Adipocyte (in vitro differentiated cells): ENCODE data around the gene OR13C2.
"Not testable (repeated sequence)": the region's sequence is repeated elsewhere in the genome, so short reads cannot be mapped to it uniquely, and the experiment has no call there.

Experiments
- DNase-seq: peaks from one replicate; pipeline ENCODE4 v3.0.0-alpha.2; 2015; ENCODE audit warnings: low read depth
- H3K27me3 ChIP-seq: replicated peaks from 2 replicates; pipeline ENCODE4 v1.7.0; 2013; ENCODE audit warnings: mild to moderate bottlenecking, low read length, moderate library complexity; ENCODE audit not compliant: control insufficient read depth, insufficient read depth
- H3K36me3 ChIP-seq: 2 replicates; pipeline ENCODE4 v1.7.0; 2013; ENCODE audit warnings: low read length, mild to moderate bottlenecking, moderate library complexity; ENCODE audit not compliant: control insufficient read depth, insufficient read depth, severe bottlenecking
- H3K4me1 ChIP-seq: 2 replicates; pipeline ENCODE4 v1.7.0; 2013; ENCODE audit warnings: mild to moderate bottlenecking, low read length, moderate library complexity; ENCODE audit not compliant: control insufficient read depth, insufficient read depth
- H3K4me3 ChIP-seq: 2 replicates; pipeline ENCODE4 v1.7.0; 2013; ENCODE audit warnings: mild to moderate bottlenecking, low read length, moderate library complexity
- H3K9ac ChIP-seq: 2 replicates; pipeline ENCODE4 v1.7.0; 2013; ENCODE audit warnings: mild to moderate bottlenecking, low read length, moderate library complexity
- H3K9me3 ChIP-seq: 2 replicates; pipeline ENCODE4 v1.7.0; 2013; ENCODE audit warnings: mild to moderate bottlenecking, low read length, moderate library complexity; ENCODE audit not compliant: control insufficient read depth

OR13C2 gene

GRCh38 chr9:104605527-104605926 is at the start of gene OR13C2:
Gene OR13C2 (minus strand): TSS chr9:104605627. CDS start chr9:104605627, 0 bp downstream.
- not testable (repeated sequence) for H3K9me3 ChIP-seq, H3K4me1 ChIP-seq, H3K4me3 ChIP-seq, H3K9ac ChIP-seq, DNase-seq, H3K27me3 ChIP-seq, H3K36me3 ChIP-seq

- H3K27me3 ChIP-seq: peaks cover 6% of the 10 kb centered on the region
- no peak overlapping the region for H3K9ac ChIP-seq
- H3K9me3 ChIP-seq: peaks cover 18% of the 10 kb centered on the region
- DNase-seq: no peak
- peaks cover 10% of the 10 kb centered on the region for H3K4me1 ChIP-seq
- no peak overlapping the region for H3K4me3 ChIP-seq
- H3K36me3 ChIP-seq: no peaks in the 10 kb centered on the region
Measured at GRCh38 chr9:104635456-104635855, 30.0 kb upstream of the OR13C2 start.

- Histone ChIP-seq H3K9me3 (peaks cover 8% of the 10 kb centered on the region), H3K27me3 (peaks cover 6% of the 10 kb centered on the region)
Measured at GRCh38 chr9:104633976-104634520, 28.6 kb upstream of the OR13C2 start.

GRCh38 chr9:104625964-104626363 is 20.5 kb upstream of the OR13C2 start:
- H3K9me3 ChIP-seq, H3K9ac ChIP-seq, H3K4me1 ChIP-seq, H3K4me3 ChIP-seq, DNase-seq, H3K27me3 ChIP-seq, H3K36me3 ChIP-seq: not testable (repeated sequence)

More at GRCh38 chr9:104633976-104634520, 28.6 kb upstream of the OR13C2 start:
- Histone ChIP-seq H3K4me3 (no peak overlapping the region), H3K9ac (no peak overlapping the region), H3K36me3 (no peaks in the 10 kb centered on the region), H3K4me1 (peaks cover 10% of the 10 kb centered on the region)
- no peak for DNase-seq

- no peak for DNase-seq
- H3K4me1 ChIP-seq: no peaks in the 10 kb centered on the region
- H3K4me3 ChIP-seq: no peak within 1 kb of the TSS
Measured at GRCh38 chr9:104618104-104618503, 12.7 kb upstream of the OR13C2 start, which contains the start of gene OR13C9. Gene OR13C9 (minus strand): TSS chr9:104618204. CDS start chr9:104618204, 0 bp downstream.

GRCh38 chr9:104617418-104617817 is 12.0 kb upstream of the OR13C2 start:
- no peak for DNase-seq
- Histone ChIP-seq H3K36me3 (no peaks in the 10 kb centered on the region), H3K4me3 (no peak overlapping the region), H3K27me3 (no peaks in the 10 kb centered on the region), H3K9ac (no peak overlapping the region), H3K4me1 (no peaks in the 10 kb centered on the region), H3K9me3 (no peaks in the 10 kb centered on the region)

More at GRCh38 chr9:104618104-104618503, 12.7 kb upstream of the OR13C2 start, which contains the start of gene OR13C9:
- H3K9ac ChIP-seq: no peak within 1 kb of the TSS
- H3K36me3 ChIP-seq: no peaks in the 10 kb centered on the region
- no peaks in the 10 kb centered on the region for H3K9me3 ChIP-seq
- H3K27me3 ChIP-seq: no peaks in the 10 kb centered on the region

- Histone ChIP-seq H3K4me1 (no peaks in the 10 kb centered on the region), H3K27me3 (no peaks in the 10 kb centered on the region), H3K36me3 (no peaks in the 10 kb centered on the region), H3K9me3 (no peaks in the 10 kb centered on the region), H3K9ac (no peak overlapping the region), H3K4me3 (no peak overlapping the region)
- DNase-seq: no peak
Measured at GRCh38 chr9:104611213-104611612, 5.8 kb upstream of the OR13C2 start.

- peak; percentile 16 for DNase-seq
- no peaks in the 10 kb centered on the region for H3K36me3 ChIP-seq
- no peaks in the 10 kb centered on the region for H3K9me3 ChIP-seq
- no peaks in the 10 kb centered on the region for H3K27me3 ChIP-seq
- no peaks in the 10 kb centered on the region for H3K4me1 ChIP-seq
- no peak overlapping the region for H3K9ac ChIP-seq
- no peak overlapping the region for H3K4me3 ChIP-seq
Measured at GRCh38 chr9:104608336-104608735, 2.9 kb upstream of the OR13C2 start.

GRCh38 chr9:104606152-104606551 is 725 bp upstream of the OR13C2 start:
- no peaks in the 10 kb centered on the region for H3K9me3 ChIP-seq
- no peak overlapping the region for H3K4me3 ChIP-seq
- H3K4me1 ChIP-seq: no peaks in the 10 kb centered on the region
- no peaks in the 10 kb centered on the region for H3K27me3 ChIP-seq
- DNase-seq: peak; percentile 2
- no peak overlapping the region for H3K9ac ChIP-seq
- H3K36me3 ChIP-seq: no peaks in the 10 kb centered on the region

GRCh38 chr9:104604801-104605200 is 626 bp downstream of the OR13C2 start:
- H3K9me3 ChIP-seq: no peaks in the 10 kb centered on the region
- H3K4me1 ChIP-seq: no peaks in the 10 kb centered on the region
- no peak overlapping the region for H3K9ac ChIP-seq
- no peaks in the 10 kb centered on the region for H3K27me3 ChIP-seq
- H3K4me3 ChIP-seq: no peak overlapping the region
- DNase-seq: no peak
- H3K36me3 ChIP-seq: no peaks in the 10 kb centered on the region

GRCh38 chr9:104599313-104599712 is 6.1 kb downstream of the OR13C2 start, which contains the start of gene OR13C5:
Gene OR13C5 (minus strand): TSS chr9:104599413. CDS start chr9:104599413, 0 bp downstream.
- H3K27me3 ChIP-seq, DNase-seq, H3K9ac ChIP-seq, H3K4me1 ChIP-seq, H3K36me3 ChIP-seq, H3K9me3 ChIP-seq, H3K4me3 ChIP-seq: not testable (repeated sequence)

- H3K36me3 ChIP-seq, H3K4me1 ChIP-seq, H3K9me3 ChIP-seq, H3K9ac ChIP-seq, H3K4me3 ChIP-seq, DNase-seq, H3K27me3 ChIP-seq: not testable (repeated sequence)
Measured at GRCh38 chr9:104598749-104599148, 6.7 kb downstream of the OR13C2 start.
